Upper lobe of right lung (tissue), 1 donor: ENCODE data around the gene VGLL3. TPM values are rescaled to one million over a fixed set of nuclear protein-coding genes. Genes with fewer than 3 reads are reported as not detected.
A peak's percentile ranks its signal among the peaks of the same experiment; 100 is the strongest.

Experiments
- ATAC-seq: fragments of 200-7000 bp; cut with Tn5 transposase; one replicate; pipeline ENCODE4 v1.9.1; 2020; ENCODE audit warnings: mild to moderate bottlenecking, moderate library complexity
- DNase-seq: peaks from one replicate; pipeline ENCODE4 v3.0.0-alpha.2; 2020
- H3K27ac ChIP-seq: fragments of 200-600 bp; one replicate; pipeline ENCODE4 v1.8.0; 2022
- H3K27me3 ChIP-seq: fragments of 200-600 bp; one replicate; pipeline ENCODE4 v1.8.0; 2022; ENCODE audit warnings: mild to moderate bottlenecking
- H3K36me3 ChIP-seq: fragments of 200-600 bp; one replicate; pipeline ENCODE4 v1.8.0; 2022
- H3K4me1 ChIP-seq: fragments of 200-600 bp; one replicate; pipeline ENCODE4 v1.8.0; 2022
- H3K4me3 ChIP-seq: fragments of 200-600 bp; one replicate; pipeline ENCODE4 v1.8.0; 2022; ENCODE audit warnings: mild to moderate bottlenecking
- H3K9me3 ChIP-seq: fragments of 200-600 bp; one replicate; pipeline ENCODE4 v1.8.0; 2022
- CTCF ChIP-seq: fragments of 200-600 bp; IDR thresholded peaks from one replicate; pipeline ENCODE4 v1.8.0; 2022; ENCODE audit warnings: antibody characterized with exemption
- intact Hi-C: fragments of 100-400 bp; cut with DNase I; formaldehyde crosslinking; loops from one replicate; pipeline ENCODE4 v1.11.0; 2022
- total RNA-seq: library from RNA; stranded (reverse); fragmentation: NEBNext Ultra II Directional; extraction: Animal tissue kit (Norgen Biotek cat#: 25700); gene quantifications from one replicate; pipeline ENCODE4 v1.2.1, GENCODE V29; 2021
- donor health status: DM: no; HTN: yes; CAD: no; lungs with severe emphysema.

Gene VGLL3
- total RNA-seq, 1 donor from 2014 or later, result 61.5 TPM

DNA sequence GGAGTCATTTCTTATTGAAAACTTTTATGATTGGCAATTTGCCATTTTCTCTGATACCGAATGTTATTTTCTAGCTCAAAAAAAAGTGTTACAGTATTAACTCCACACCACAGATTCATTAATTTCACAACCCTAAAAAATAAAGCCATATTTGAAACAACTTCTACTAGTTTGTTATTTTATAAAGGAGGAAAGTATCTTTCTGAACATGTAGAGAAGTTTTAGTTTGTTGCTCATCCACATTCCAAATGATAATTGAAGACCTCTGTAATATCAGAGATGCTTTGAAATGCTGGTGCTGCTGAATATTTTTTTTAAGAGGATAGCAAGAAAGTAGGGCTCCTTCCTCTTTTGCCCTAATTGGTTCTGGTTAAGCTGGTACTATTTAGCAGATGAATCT is 1.9 kb downstream of the VGLL3 start:
- Histone ChIP-seq H3K27me3 (peaks cover 8% of the 10 kb centered on the region), H3K4me1 (no peaks in the 10 kb centered on the region), H3K4me3 (peak overlapping the region; percentile 57), H3K36me3 (no peaks in the 10 kb centered on the region), H3K27ac (peak overlapping the region; percentile 78), H3K9me3 (no peaks in the 10 kb centered on the region)
- no peak for DNase-seq
- intact Hi-C loops, result no loop called here
- no peak for ATAC-seq
- no peak for TF ChIP-seq CTCF

DNA sequence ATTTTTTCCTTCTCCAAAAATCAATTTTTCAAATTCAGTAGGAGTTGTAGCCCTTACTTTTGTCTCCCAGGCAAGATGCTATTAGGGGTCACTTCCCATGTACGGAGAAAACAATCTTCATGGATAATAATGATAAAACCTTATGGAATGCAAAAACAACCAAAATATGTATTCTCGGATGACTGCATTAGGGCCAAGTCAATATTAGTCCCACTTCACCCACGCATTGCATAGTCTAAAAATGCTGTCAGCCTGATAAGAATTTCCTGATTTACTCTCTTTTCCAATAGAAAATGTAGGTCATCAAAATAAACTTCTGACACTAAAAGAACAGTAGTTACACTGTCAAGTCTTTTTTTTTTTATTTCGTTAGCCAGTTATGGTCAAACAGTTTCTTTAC is 2.7 kb downstream of the VGLL3 start:
- Histone ChIP-seq H3K4me3 (peak overlapping the region; percentile 57), H3K36me3 (no peaks in the 10 kb centered on the region), H3K27me3 (peaks cover 8% of the 10 kb centered on the region), H3K9me3 (no peaks in the 10 kb centered on the region), H3K4me1 (no peaks in the 10 kb centered on the region), H3K27ac (no peak overlapping the region)
- TF ChIP-seq CTCF, result no peak
- intact Hi-C loops, result no loop called here
- ATAC-seq (no peak), DNase-seq (no peak)

GRCh38 chr3:86987421-86987715 is 3.6 kb downstream of the VGLL3 start:
- peaks cover 8% of the 10 kb centered on the region for H3K27me3 ChIP-seq
- H3K4me3 ChIP-seq, result peak overlapping the region; percentile 57
- no peak overlapping the region for H3K27ac ChIP-seq
- H3K4me1 ChIP-seq, result no peaks in the 10 kb centered on the region
- intact Hi-C loops, result no loop called here
- no peak for TF ChIP-seq CTCF
- H3K9me3 ChIP-seq, result no peaks in the 10 kb centered on the region
- ATAC-seq (no peak), DNase-seq (no peak)
- no peaks in the 10 kb centered on the region for H3K36me3 ChIP-seq

DNA sequence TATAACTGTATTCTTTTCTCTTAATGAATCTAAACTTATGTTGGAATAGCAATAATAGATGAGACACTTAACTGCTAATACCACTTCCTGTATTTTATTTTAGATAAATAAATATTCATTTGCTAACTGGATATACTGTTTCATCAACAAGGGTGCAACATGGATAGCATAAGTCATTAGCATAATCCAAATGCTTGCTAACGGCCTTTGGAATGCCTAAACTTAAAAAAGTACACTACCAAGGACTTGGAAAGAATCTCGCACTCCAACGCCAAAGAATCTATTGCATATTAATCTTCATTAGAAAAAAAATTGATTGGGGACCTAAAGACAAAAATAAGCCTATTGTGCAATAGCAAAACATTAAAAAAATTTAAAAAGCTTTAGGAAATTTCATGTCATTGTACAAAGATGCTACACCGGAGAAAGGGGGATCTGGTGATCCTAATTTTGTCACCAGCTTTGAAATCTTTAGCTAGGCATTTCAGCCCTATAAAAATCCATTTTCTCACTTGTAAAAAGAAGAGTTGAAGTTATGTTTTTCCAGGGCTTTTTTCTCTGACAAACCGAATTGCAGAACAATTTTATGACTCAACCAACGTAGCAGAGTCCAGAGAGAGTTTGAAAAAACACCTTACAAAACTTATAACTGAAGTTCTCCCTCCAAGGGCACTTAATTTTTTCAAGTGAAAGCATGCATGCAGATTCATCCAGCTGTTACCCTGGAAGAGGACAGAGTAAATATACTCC is 4.1 kb downstream of the VGLL3 start:
- Histone ChIP-seq H3K27me3 (peaks cover 8% of the 10 kb centered on the region), H3K27ac (peak overlapping the region; percentile 47), H3K4me1 (no peaks in the 10 kb centered on the region), H3K36me3 (no peaks in the 10 kb centered on the region), H3K9me3 (no peaks in the 10 kb centered on the region), H3K4me3 (peak overlapping the region; percentile 57)
- no peak for TF ChIP-seq CTCF
- ATAC-seq, result no peak
- intact Hi-C loops, result no loop called here
- DNase-seq, result no peak

DNA sequence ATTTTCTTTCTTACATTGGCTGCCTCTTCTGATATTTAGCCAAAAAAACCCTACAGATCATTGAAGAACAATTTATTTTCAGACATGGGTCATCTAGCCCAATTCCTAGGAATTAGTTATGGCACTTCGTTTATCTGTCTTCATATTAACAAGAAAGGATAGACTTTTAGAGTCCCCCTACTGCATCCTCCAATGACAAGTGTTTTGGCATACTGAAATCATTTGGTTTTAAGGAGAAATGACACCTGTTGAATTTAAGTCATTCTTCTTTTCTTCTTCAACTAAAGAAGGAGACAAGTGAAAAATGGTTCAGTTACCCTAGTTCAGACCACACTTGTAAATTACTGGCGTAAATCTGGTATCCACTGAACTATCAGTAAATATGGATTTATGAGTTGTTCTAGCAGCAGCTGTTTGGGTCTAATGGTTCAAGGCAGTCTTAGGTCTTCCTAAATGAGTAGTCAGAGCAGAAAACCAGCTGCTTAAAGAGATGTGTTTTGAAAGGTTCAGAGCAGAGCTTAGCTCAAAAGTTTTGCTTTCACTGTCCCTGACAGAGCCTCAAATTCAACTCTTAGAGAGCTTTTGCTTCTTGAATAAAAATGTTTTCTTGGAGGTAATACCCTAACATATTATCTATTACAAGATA is 5.6 kb downstream of the VGLL3 start:
- Histone ChIP-seq H3K27ac (peak overlapping the region; percentile 47), H3K27me3 (peaks cover 8% of the 10 kb centered on the region), H3K36me3 (no peaks in the 10 kb centered on the region), H3K9me3 (no peaks in the 10 kb centered on the region), H3K4me1 (no peaks in the 10 kb centered on the region), H3K4me3 (peak overlapping the region; percentile 57)
- intact Hi-C loops, result no loop called here
- TF ChIP-seq CTCF, result no peak
- DNase-seq (no peak), ATAC-seq (peak; percentile 51)
